OCI-LY7 (cell line): ENCODE measurements around the gene EME2.

Experiments used
- EZH2phosphoT487 ChIP-seq: fragments of 200-600 bp; sonication (generic); IDR thresholded peaks from 2 replicates; pipeline ENCODE4 v1.6.1; 2018; ENCODE audit warnings: low read depth, borderline replicate concordance, mild to moderate bottlenecking, mixed run types, antibody characterized with exemption, low read length, moderate library complexity, mixed read lengths
- TF ChIP-seq, protein P1 (sequence below): fragments of 200-600 bp; sonication (generic); conservative IDR thresholded peaks from 2 replicates; pipeline ENCODE4 v1.5.1; 2014; ENCODE audit warnings: mild to moderate bottlenecking, antibody characterized with exemption, low read length, moderate library complexity, mixed read lengths

DNA sequence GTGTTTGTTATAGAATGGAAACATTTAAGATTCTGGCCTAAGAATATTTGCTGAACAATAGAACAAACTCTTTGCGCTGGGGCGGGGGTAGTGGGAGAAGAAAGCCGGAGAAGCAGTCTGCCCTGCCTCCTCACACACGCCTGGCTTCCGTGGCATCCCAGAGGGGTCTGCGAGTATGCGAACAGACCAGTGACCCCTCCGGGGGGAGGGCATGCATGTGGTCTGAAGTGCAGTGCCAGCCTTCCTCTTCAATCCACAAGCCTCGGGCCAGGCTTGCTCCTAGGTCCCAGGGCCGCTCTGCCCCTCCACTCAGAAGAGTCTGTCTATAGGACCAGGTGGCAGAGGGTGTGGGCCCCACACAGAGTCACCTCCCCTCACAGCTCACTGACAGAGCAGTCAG is 35.0 kb downstream of the EME2 start:
- TF ChIP-seq, protein P1, sequence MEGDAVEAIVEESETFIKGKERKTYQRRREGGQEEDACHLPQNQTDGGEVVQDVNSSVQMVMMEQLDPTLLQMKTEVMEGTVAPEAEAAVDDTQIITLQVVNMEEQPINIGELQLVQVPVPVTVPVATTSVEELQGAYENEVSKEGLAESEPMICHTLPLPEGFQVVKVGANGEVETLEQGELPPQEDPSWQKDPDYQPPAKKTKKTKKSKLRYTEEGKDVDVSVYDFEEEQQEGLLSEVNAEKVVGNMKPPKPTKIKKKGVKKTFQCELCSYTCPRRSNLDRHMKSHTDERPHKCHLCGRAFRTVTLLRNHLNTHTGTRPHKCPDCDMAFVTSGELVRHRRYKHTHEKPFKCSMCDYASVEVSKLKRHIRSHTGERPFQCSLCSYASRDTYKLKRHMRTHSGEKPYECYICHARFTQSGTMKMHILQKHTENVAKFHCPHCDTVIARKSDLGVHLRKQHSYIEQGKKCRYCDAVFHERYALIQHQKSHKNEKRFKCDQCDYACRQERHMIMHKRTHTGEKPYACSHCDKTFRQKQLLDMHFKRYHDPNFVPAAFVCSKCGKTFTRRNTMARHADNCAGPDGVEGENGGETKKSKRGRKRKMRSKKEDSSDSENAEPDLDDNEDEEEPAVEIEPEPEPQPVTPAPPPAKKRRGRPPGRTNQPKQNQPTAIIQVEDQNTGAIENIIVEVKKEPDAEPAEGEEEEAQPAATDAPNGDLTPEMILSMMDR = no peak
- no peak for TF ChIP-seq EZH2phosphoT487
